NOMO-1 (cell line): ENCODE results near the gene SLC6A2.
"Not testable (repeated sequence)": the region's sequence is repeated elsewhere in the genome, so short reads cannot be mapped to it uniquely, and the experiment has no call there.

Experiments used
- DNase-seq, 2 experiments: peaks; one replicate each; lab custom pipeline; 2025; ENCODE audit not compliant: unreplicated experiment in 2 of 2; lab: John Stamatoyannopoulos, UW

The SLC6A2 gene

DNA sequence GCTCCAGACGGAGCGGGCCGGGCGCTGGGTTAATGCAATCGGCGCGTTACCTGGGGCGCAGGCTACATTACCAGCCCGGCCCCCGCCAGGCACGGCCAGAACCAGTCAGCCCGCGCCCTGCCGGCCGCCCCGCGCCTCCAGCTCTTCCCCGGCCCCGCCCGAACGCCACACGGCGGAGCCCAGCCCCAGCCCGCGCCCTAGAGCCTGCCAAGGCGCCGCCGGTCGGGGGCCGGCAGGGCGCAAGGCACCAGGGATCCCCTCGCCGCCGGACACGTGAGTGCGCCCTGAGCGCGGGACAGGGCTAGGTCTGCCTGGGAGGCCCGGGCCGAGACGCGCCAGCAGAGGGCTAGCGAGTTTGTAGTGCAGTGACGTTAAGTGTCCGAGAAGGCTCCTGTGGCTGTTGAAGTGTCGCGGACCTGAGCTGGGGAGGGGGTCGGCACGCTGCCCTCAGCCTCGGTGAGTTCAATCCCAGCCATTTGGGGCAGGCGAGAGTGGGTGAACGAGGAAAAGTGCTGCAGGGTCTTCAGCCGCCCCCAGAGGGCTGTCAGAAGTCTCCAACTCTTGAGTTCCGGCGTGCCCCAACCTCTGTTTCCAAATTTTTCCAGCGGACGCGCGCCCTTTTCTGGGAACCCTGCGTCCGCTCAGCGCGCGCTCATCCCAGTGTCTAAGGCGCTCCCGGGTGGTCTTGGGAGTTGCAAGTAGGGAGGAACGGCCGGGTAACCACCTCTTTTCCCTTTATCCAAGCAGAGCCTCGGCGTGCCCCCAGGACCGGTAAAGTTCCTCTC, at the start of gene SLC6A2:
SLC6A2 (plus strand) TSS at position 92 of the 785 bp plus-strand sequence. CDS start 707 bp downstream, outside the sequence.
- no peak for DNase-seq

DNA sequence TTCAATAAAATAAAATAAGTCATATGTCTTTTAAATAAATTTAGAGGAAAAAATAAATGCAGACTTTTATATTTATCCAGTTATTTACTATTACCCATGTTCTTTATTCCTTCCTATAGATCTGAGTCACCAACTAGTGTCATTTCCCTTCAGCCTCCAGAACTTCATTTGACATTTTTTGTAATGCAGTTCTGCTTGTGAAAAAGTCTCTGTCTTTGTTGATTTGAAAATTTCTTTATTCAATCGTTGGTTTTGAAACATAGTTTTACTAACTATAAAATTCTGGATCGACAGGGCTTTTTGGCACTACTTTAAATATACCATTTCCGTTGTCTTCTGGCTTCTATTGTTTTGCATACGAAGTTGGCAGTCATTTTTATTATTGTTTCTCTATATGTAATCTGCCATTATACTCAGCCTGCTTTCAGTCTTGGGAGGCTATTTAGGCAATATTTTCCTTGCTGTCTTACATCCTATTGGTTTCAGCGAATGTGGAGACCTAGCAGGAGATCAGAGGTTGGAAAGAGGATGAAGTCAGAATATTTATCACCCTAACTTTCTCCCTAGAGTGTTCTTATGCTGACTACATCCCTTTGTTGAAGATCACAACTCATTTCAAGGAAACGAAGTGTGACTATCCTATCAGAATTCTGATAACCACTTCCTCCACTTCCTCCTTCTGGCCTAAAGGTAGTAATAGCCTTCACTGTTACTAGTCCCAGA, 42.0 kb upstream of the SLC6A2 start:
- DNase-seq: no peak

DNA sequence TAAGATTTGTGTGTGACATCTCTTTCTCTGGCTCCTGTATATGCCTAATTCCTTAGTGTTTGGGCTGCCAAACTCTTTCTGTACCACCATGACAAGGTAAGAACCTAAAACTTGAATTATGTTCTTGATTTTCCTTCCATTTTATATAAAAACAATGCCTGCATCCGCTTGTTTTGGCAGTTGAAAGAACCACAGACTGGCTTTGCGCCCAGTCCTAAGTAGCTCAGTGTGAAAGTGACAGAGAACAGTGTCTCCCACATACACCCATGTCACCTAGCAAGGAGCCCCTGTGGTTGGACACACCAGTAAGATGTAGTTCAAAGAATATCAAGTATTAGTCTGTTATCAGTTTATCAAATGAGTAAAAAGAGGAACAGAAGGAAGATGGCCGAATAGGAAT, 40.7 kb upstream of the SLC6A2 start:
- no peak for DNase-seq

DNA sequence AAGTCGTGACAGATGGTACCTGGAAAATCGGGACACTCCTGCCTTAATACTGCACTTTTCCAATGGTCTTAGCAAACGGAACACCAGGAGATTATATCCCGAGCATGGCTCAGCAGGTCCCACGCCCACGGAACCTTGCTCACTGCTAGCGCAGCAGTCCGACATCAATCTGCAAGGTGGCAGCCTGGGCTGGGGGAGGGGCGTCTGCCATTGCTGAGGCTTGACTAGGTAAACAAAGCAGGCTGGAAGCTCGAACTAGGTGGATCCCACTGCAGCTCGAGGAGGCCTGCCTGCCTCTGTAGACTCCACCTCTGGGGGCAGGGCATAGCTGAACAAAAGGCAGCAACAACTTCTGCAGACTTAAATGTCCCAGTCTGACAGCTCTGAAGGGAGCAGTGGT, 40.1 kb upstream of the SLC6A2 start:
- DNase-seq: not testable (repeated sequence)

DNA sequence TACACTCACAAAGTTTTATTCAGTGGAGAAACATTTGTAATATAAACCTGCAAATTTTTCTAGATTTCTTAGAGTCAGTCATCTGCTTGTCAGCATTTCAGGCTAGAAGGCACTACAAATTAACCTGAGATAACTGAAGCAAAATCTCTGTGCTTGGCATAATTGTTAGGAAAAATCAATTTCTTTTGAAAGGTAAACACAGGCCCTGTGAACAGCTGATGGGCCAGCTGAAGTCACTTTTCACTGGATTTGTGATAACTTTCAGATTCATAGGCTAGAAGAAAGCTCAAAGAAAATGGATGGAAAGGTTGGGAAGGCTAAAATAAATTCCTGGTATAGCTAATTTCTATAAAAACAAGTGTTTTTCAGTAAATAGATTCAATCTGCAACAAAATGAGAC, 34.0 kb upstream of the SLC6A2 start:
- DNase-seq: no peak

DNA sequence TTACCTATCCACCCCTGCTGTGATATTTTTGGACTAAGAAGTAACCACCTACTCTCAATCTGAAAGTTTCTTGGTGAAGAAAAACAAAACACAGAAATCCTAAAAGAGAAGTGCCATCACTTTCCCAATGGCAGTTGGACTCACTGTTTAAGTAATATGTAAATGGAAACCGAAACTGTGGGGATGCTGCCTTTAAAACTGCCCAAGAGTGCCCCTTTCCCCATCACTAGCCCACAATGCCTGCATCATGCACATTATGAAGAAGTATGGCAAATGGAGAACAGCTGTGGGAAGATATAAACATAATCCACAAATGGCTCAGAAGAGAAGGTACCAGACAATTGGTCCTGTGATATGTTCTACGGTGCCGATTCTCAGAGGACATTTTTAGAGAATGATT, 33.5 kb upstream of the SLC6A2 start:
- DNase-seq: peak; percentile 37 to 58

DNA sequence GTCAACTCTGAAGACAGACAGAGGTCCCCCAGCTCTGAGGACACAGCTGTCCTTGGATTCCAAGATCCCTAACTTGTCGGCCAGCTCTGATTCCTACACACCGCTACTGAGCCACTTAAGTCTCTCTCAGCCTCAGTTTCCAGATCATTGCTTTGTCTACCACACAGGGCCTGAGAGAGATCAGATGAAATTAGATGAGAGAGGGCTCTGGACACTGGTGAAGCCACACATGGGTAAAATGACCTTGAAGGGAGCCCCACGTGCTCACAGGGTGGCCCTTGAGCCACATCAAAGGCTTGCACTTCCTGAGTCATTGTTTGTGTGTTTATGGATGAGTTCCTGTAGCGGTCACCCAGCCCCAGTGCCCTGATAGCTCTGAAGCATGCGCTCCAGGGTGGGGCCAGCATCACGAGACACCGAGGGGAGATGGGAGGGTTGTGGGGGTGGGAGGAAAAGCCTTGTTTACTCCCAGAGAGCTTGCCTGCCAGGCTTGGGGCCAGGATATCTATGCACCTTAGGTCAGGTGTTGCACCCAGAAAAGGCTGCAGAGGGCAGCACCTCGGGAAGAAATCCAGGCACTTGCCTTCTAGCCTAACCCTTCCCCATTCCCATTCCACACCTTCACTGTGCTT, 32.7 kb upstream of the SLC6A2 start:
- DNase-seq: no peak

DNA sequence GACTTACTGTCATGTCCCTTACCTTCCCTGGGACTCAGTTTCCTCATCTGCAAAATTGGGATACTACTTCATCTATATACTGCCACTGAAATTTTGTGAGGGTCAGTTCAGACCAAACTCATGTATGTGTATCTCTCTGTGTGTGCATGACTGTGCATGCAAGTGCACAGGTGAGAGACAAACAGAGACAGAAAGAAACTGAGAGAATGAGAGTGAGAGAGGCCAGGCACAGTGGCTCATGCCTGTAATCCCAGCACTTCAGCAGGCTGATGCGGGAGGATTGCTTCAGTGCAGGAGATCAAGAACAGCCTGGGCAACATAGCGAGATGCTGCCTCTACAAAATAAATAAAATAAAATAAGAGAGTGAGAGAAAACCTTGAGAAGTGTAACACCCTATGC, 32.1 kb upstream of the SLC6A2 start:
- DNase-seq: no peak

DNA sequence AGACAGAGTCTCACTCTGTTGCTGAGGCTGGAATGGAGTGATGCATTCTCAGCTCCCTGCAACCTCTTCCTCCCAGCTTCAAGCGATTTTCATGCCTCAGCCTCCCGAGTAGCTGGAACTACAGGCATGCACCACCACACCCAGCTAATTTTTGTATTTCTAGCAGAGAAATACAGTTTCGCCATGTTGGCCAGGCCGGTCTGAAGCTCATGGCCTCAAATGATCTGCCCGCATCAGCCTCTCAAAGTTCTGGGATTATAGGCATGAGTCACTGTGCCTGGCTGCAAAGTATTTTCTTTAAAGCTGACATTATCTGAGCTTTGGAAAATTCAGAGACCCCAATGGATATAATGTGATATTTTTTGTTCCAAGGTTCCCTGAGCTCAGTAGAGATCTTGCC, 31.1 kb upstream of the SLC6A2 start:
- no peak for DNase-seq

DNA sequence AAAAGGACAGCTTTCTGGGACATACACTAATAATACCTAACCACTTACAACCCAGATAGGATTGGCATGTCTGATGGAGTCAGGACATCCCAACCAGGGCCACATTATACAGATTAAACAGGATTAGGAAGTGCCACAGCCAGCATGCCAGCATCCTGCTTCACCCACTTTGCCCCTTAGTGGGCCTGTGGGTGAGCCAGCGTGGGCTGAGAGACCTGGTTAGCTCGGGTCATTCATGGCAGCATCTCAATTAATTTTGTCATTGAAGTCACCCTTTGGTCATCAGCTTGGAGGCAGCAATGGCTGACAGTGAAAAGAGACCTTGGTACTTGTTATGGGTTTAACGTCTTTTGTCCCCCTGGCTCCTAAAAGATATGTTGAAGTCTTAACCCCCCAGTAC, 29.9 kb upstream of the SLC6A2 start:
- DNase-seq: no peak

DNA sequence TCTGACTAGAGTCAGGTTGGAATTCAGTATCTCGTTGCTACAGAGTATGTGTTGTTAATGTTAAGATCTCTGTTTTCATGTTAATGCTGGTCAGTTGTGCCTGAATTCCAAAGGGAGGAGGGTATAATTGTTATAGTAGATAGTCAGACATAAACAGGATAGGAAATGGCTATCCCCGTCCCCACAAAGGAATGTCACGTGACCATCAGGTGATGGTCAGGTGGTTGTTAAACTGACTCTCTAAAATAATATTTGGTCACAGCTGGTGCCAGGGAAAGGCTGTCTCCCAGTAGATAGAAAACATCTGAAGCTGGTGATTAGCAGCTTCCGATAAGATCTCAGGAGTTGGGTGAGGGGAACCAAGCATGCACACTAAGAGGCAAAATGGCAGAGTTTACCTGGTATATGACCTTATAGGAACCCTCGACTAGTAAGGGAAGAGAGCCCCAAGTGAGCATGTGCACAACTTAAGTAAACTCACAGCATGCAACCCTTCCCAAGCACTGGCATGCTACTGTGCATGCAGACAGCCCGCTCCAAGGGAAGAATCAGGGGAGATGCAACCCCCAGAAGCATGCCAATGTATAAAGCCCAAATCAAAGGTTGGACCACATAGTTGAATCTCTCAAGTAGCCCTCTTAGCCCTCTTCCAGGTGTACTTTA, 27.4 kb upstream of the SLC6A2 start:
- DNase-seq: no peak

DNA sequence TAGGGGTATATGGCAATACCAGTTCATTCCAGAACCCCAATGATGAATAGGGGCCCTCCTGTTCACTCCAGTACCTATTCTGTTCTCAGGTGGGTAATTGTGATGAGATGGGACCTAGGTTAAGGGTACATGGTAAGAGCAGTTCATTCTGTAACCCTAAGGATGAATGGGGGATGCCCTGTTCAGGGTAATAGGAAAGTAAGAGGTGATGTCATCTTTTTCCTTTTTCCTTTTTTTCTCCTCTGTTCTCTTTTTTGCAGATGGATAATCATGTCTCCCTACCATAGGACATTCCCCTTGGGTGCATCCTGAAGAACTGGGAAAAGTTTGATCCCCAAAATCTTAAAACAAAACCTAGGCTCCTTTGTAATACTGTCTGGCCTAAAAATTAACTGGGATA, 25.0 kb upstream of the SLC6A2 start:
- no peak for DNase-seq

DNA sequence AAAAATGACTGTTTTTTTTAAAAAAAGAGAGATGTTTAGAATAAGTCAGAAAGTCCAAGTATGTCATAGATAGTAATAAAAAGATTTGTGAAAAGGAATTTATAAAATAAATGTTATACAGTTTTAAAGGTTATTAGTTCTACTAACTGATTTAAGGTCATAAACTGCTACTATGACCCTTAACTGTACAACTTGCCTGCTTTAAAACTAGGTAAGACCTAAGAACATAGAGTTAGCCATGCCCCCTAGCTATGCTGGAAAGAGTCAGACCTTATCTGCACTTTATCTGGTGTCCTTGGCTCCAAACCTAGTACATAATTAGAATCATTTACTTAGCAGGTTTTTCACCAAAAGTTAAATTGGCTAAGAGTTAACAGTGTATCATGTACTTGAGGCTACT, 23.5 kb upstream of the SLC6A2 start:
- no peak for DNase-seq

DNA sequence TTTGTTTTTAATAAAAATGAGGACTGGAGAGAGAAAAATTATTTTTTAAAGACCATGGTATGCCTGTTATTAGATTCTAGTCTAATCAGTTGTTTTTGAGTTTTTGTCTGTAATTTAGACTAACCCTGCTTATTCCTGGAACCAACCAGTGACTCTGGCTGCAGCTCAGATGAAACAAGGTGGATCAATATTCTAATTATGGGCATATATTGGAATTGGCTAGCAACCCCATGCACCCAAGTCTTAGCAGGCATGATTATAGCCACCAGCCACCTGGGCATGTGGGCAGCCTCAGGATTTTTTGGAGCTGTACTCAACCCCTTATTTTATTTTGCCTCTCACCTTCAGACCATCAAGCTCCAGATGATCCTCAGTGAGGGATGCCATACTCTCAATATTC, 21.6 kb upstream of the SLC6A2 start:
- no peak for DNase-seq

DNA sequence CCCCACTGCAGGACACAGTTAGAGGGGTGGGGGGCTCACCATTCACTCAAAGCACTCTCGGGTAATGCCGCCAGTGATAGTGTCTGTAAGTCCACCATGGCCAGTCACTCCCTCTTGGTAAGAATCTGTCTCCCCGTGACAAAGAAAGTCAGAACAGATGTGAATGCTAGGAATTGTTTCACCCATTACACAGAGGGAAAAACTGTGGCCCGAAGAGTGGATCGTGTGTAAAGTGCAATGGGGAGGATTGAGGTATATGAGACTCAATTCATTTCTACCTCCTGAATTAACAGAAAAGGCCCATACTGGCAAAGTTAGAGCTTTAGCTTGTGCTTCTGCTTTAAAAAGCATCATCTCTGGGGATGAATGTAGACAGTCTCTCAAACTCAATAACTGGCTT, 17.5 kb upstream of the SLC6A2 start:
- DNase-seq: no peak

DNA sequence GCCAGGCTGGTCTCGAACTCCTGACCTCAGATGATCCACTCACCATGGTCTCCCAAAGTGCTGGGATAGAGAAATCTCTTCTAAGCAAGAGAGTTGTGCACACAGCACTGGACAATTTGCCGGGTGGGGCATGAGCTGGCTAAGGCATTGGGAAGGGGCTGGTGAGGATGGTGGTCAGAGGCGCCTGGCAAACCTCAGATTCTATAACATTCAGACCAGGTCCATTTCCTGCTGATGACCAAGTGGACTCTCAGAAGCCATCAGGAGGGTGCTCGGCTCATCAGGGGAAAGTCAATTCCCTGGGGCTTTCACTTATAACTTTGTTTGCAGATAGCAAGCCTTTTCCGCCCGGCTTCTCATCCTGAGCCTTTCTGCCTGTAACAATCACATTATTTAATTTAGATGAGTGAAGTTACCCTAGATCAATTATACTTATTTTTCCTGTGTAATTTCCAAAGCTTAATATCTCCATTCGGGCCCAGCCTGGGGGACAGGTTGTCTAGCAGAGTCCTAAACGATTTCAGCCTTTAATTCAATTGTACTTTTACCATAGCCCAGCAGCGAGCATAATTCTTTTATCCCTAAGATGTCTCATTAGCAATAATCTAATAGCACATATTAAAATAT, 15.0 kb upstream of the SLC6A2 start:
- DNase-seq: no peak

DNA sequence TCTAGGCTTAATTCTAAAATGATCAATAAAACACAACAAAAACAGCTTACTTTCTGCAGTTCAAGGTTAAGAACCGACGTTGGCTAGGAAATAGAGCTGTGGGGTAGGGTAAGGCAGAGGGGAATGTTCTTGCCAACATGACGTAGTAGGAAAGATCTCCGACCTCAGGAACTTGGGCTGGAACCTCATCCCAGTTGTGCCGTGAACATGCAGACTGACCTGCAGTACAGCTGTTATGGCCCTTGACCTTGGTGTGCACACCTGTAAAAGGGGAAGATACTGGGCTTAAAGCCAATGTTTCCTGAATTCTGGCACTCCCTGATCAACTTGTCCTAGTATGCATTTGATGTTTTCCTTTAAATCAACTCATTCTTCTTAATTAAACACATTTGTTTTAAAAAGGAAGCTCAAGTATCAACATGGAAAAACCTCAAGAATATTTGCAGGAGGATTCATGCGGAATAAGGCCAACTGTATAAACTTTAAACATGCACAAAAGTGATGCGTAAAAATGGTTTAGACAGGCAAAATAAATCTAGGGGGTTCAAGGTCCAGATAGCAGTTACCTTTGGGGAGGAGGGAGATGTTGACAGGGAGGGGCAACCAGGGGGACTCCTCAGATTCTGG, 14.2 kb upstream of the SLC6A2 start:
- no peak for DNase-seq

DNA sequence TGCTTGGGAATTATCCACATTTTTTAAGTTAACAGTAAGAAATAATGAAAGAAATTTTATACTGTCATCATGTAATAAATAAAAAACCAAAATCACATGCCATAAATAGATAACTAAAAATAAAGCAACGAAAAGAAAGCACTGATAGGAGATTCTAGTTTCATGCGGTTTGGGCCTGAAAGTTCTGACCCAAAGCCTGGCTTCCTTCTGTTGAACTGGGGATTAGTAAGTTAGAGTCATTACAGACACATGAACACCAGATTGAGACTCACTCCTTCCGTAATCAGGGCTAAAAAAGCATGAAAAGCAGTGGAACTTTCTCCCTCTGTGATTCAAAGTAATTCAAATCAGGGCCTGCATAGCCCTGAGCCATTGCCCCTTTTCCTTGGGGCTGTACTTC, 13.2 kb upstream of the SLC6A2 start:
- DNase-seq: no peak

DNA sequence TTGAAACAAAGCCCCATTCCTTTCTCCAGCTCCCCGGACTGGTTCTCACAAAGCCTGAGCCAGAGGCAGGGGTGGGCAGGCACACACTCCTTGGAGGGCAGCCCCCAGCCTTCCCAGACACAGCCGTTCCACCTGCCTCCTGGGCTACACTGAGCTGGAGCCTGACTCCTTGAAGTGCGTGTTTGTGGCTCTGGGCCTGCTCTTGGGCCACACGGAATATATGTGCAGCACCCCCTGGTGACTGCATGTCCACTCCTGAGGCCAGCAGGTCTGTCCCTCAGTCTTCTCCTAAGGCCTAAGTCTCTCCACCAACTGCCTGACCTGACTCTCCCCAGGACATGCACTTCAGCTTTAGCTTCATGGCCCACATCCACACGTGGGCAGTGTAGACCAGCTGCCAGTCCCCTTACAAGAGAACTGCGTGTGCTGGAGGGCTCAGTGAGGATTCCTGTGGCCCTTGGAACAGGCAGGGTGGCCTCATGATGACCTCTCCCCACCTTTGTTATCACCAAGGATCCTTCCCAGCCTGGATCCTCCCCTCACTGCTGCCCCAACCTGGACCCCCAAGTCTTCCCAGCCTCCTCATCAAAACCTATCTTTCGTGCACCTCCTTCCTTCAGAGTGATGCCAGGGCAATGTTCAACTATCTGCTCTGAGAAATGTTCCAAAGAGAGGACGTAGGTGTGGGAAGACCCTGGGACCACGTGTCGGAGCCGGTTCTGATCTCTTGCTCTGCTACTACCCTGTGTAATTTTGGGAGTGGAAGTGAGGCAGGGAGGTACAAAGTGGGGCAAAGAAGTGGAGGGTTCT, 12.4 kb upstream of the SLC6A2 start:
- DNase-seq: no peak

DNA sequence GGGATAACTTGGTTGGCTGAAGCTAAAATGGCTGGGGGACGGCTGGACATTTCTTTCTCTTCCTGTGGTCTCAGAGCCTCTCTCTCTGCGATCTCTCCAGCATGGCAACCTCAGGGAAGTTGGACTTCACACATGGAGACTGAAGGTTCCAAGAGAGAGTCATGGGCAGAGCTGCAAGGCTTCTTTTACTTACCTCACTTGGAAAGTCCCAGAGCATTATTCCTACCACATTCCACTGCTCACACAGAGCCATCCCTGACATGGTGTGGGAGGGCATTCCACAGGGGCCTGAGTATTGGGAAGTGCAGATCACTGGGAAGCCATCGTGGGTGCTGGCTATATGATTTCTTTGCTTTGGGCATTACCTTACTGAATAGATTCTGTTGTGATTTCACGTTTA, 9.8 kb upstream of the SLC6A2 start:
- no peak for DNase-seq
